HEK293 (cell line): ENCODE results near the gene AJUBA.
A peak's percentile ranks its signal among the peaks of the same experiment; 100 is the strongest.

Experiments
- GLI4 ChIP-seq: fragments of 450-650 bp; formaldehyde crosslinking; IDR thresholded peaks from 2 replicates; pipeline ENCODE4 v1.5.1; 2016; ENCODE audit warnings: missing biosample characterization, missing genetic modification characterization
- GLIS1 ChIP-seq: fragments of 450-650 bp; formaldehyde crosslinking; IDR thresholded peaks from 2 replicates; pipeline ENCODE4 v1.5.1; 2016; ENCODE audit warnings: missing biosample characterization, missing genetic modification characterization
- KLF1 ChIP-seq: fragments of 450-650 bp; formaldehyde crosslinking; IDR thresholded peaks from 2 replicates; pipeline ENCODE4 v1.5.1; 2016; ENCODE audit warnings: missing biosample characterization, missing genetic modification characterization
- KLF7 ChIP-seq: fragments of 450-650 bp; formaldehyde crosslinking; IDR thresholded peaks from 2 replicates; pipeline ENCODE4 v1.5.1; 2016; ENCODE audit warnings: missing biosample characterization, missing genetic modification characterization, borderline replicate concordance
- SCRT2 ChIP-seq: fragments of 450-650 bp; formaldehyde crosslinking; IDR thresholded peaks from 2 replicates; pipeline ENCODE4 v1.5.1; 2016; ENCODE audit warnings: missing biosample characterization, missing genetic modification characterization
- YY2 ChIP-seq: fragments of 450-650 bp; formaldehyde crosslinking; IDR thresholded peaks from 2 replicates; pipeline ENCODE4 v1.5.1; 2016; ENCODE audit warnings: missing biosample characterization, missing genetic modification characterization
- ZBTB17 ChIP-seq: fragments of 450-650 bp; formaldehyde crosslinking; IDR thresholded peaks from 2 replicates; pipeline ENCODE4 v1.5.1; 2016; ENCODE audit warnings: missing biosample characterization, missing genetic modification characterization
- ZBTB49 ChIP-seq: fragments of 450-650 bp; formaldehyde crosslinking; IDR thresholded peaks from 2 replicates; pipeline ENCODE4 v1.5.1; 2016; ENCODE audit warnings: missing biosample characterization, missing genetic modification characterization, low read depth
- ZFP3 ChIP-seq: fragments of 450-650 bp; formaldehyde crosslinking; IDR thresholded peaks from 2 replicates; pipeline ENCODE4 v1.5.1; 2016; ENCODE audit warnings: low read depth, missing biosample characterization, missing genetic modification characterization
- ZFP41 ChIP-seq: fragments of 450-650 bp; formaldehyde crosslinking; IDR thresholded peaks from 2 replicates; pipeline ENCODE4 v1.5.1; 2016; ENCODE audit warnings: missing biosample characterization, missing genetic modification characterization, borderline replicate concordance
- ZNF121 ChIP-seq: fragments of 450-650 bp; formaldehyde crosslinking; IDR thresholded peaks from 2 replicates; pipeline ENCODE4 v1.5.1; 2016; ENCODE audit warnings: missing biosample characterization, missing genetic modification characterization
- ZNF140 ChIP-seq: fragments of 450-650 bp; formaldehyde crosslinking; IDR thresholded peaks from 2 replicates; pipeline ENCODE4 v1.5.1; 2016; ENCODE audit warnings: missing biosample characterization, missing genetic modification characterization
- ZNF146 ChIP-seq: fragments of 450-650 bp; formaldehyde crosslinking; IDR thresholded peaks from 2 replicates; pipeline ENCODE4 v1.5.1; 2016; ENCODE audit warnings: missing biosample characterization, missing genetic modification characterization
- ZNF211 ChIP-seq: fragments of 450-650 bp; formaldehyde crosslinking; IDR thresholded peaks from 2 replicates; pipeline ENCODE4 v1.5.1; 2016; ENCODE audit warnings: low read depth, missing biosample characterization, missing genetic modification characterization
- ZNF292 ChIP-seq: fragments of 450-650 bp; formaldehyde crosslinking; IDR thresholded peaks from 2 replicates; pipeline ENCODE4 v1.5.1; 2016; ENCODE audit warnings: low read depth, missing biosample characterization, missing genetic modification characterization, borderline replicate concordance
- ZNF391 ChIP-seq: fragments of 450-650 bp; formaldehyde crosslinking; IDR thresholded peaks from 2 replicates; pipeline ENCODE4 v1.5.1; 2016; ENCODE audit warnings: low read depth, missing biosample characterization, missing genetic modification characterization, borderline replicate concordance
- ZNF404 ChIP-seq: fragments of 450-650 bp; formaldehyde crosslinking; IDR thresholded peaks from 2 replicates; pipeline ENCODE4 v1.5.1; 2017; ENCODE audit warnings: missing biosample characterization, missing genetic modification characterization
- ZNF488 ChIP-seq: fragments of 450-650 bp; formaldehyde crosslinking; IDR thresholded peaks from 2 replicates; pipeline ENCODE4 v1.5.1; 2016; ENCODE audit warnings: missing biosample characterization, missing genetic modification characterization
- ZNF501 ChIP-seq: fragments of 450-650 bp; formaldehyde crosslinking; IDR thresholded peaks from 2 replicates; pipeline ENCODE4 v1.5.1; 2016; ENCODE audit warnings: missing biosample characterization, missing genetic modification characterization
- ZNF558 ChIP-seq: fragments of 450-650 bp; formaldehyde crosslinking; IDR thresholded peaks from 2 replicates; pipeline ENCODE4 v1.5.1; 2016; ENCODE audit warnings: missing biosample characterization, missing genetic modification characterization
- ZNF561 ChIP-seq: fragments of 450-650 bp; IDR thresholded peaks from 2 replicates; pipeline ENCODE4 v1.5.1; 2018; ENCODE audit warnings: missing biosample characterization, missing genetic modification characterization, borderline replicate concordance
- ZNF571 ChIP-seq: fragments of 450-650 bp; formaldehyde crosslinking; IDR thresholded peaks from 2 replicates; pipeline ENCODE4 v1.5.0; 2017; ENCODE audit warnings: missing biosample characterization, missing genetic modification characterization
- ZNF585B ChIP-seq: fragments of 450-650 bp; formaldehyde crosslinking; IDR thresholded peaks from 2 replicates; pipeline ENCODE4 v1.5.1; 2016; ENCODE audit warnings: missing biosample characterization, missing genetic modification characterization
- ZNF626 ChIP-seq: fragments of 450-650 bp; sonication (Bioruptor Pico); formaldehyde crosslinking; IDR thresholded peaks from 2 replicates; pipeline ENCODE4 v1.5.1; 2018; ENCODE audit warnings: missing biosample characterization, missing genetic modification characterization, inconsistent platforms
- ZNF645 ChIP-seq: fragments of 450-650 bp; formaldehyde crosslinking; IDR thresholded peaks from 2 replicates; pipeline ENCODE4; 2016; ENCODE audit warnings: missing biosample characterization, missing genetic modification characterization
- ZNF664 ChIP-seq: fragments of 450-650 bp; formaldehyde crosslinking; IDR thresholded peaks from 2 replicates; pipeline ENCODE4 v1.5.1; 2016; ENCODE audit warnings: missing biosample characterization, missing genetic modification characterization
- ZNF704 ChIP-seq: fragments of 450-650 bp; formaldehyde crosslinking; IDR thresholded peaks from 2 replicates; pipeline ENCODE4 v1.5.1; 2016; ENCODE audit warnings: missing biosample characterization, missing genetic modification characterization
- ZNF768 ChIP-seq: fragments of 450-650 bp; formaldehyde crosslinking; IDR thresholded peaks from 2 replicates; pipeline ENCODE4 v1.5.1; 2018; ENCODE audit warnings: missing biosample characterization, mild to moderate bottlenecking, missing genetic modification characterization
- ZNF777 ChIP-seq: fragments of 450-650 bp; formaldehyde crosslinking; IDR thresholded peaks from 2 replicates; pipeline ENCODE4 v1.5.1; 2017; ENCODE audit warnings: missing biosample characterization, missing genetic modification characterization, borderline replicate concordance
- ZNF791 ChIP-seq: fragments of 450-650 bp; formaldehyde crosslinking; IDR thresholded peaks from 2 replicates; pipeline ENCODE4 v1.5.1; 2016; ENCODE audit warnings: missing biosample characterization, missing genetic modification characterization
- ZNF792 ChIP-seq: fragments of 450-650 bp; formaldehyde crosslinking; IDR thresholded peaks from 2 replicates; pipeline ENCODE4 v1.5.1; 2016; ENCODE audit warnings: missing biosample characterization, missing genetic modification characterization
- ZNF830 ChIP-seq: fragments of 450-650 bp; IDR thresholded peaks from 2 replicates; pipeline ENCODE4 v1.5.0; 2018; ENCODE audit warnings: missing biosample characterization, missing genetic modification characterization, low read depth, mild to moderate bottlenecking, moderate library complexity
- ZSCAN16 ChIP-seq: fragments of 450-650 bp; formaldehyde crosslinking; IDR thresholded peaks from 2 replicates; pipeline ENCODE4 v1.5.1; 2016; ENCODE audit warnings: missing biosample characterization, missing genetic modification characterization
- ZSCAN18 ChIP-seq: fragments of 450-650 bp; formaldehyde crosslinking; IDR thresholded peaks from 2 replicates; pipeline ENCODE4 v1.5.1; 2016; ENCODE audit warnings: missing biosample characterization, missing genetic modification characterization
- ZXDB ChIP-seq: fragments of 450-650 bp; formaldehyde crosslinking; IDR thresholded peaks from 2 replicates; pipeline ENCODE4 v1.5.1; 2016; ENCODE audit warnings: missing biosample characterization, missing genetic modification characterization

AJUBA gene

GRCh38 chr14:22929104-22929960 lies 53.0 kb downstream of the AJUBA start, which contains the start of gene PRMT5 (continued):
- TF ChIP-seq ZSCAN18 (0 out of 2 replicates have a peak, but pooled peaks have one; percentile 25), ZNF404 (tag by site-specific recombination) (no peak), ZFP41 (tag by site-specific recombination) (no peak), ZNF777 (tag by site-specific recombination) (no peak), ZNF146 (no peak), KLF1 (tag by site-specific recombination) (peak; percentile 28; the same call in 1 of the 2 replicates), GLI4 (no peak), ZNF140 (tag by site-specific recombination) (no peak), ZNF626 (tag by site-specific recombination) (no peak), KLF7 (peak; percentile 85), GLIS1 (tag by site-specific recombination) (peak; percentile 71), ZBTB49 (no peak), ZNF664 (tag by site-specific recombination) (no peak), ZNF391 (tag by site-specific recombination) (peak; percentile 88; the same call in 1 of the 2 replicates), ZNF211 (tag by site-specific recombination) (no peak), YY2 (tag by site-specific recombination) (peak; percentile 96), ZNF571 (tag by site-specific recombination) (no peak), ZNF768 (tag by site-specific recombination) (no peak), ZNF791 (tag by site-specific recombination) (no peak), SCRT2 (tag by site-specific recombination) (no peak), ZNF121 (no peak), ZNF830 (tag by site-specific recombination) (no peak), ZNF558 (tag by site-specific recombination) (peak; percentile 75), ZNF704 (tag by site-specific recombination) (no peak), ZFP3 (no peak), ZNF292 (no peak), ZNF645 (tag by site-specific recombination) (no peak), ZNF561 (tag by site-specific recombination) (peak; percentile 84), ZNF501 (tag by site-specific recombination) (no peak; the same call in none of the 2 replicates), ZSCAN16 (tag by site-specific recombination) (no peak), ZNF488 (no peak), ZNF585B (no peak), ZBTB17 (tag by site-specific recombination) (peak; percentile 91), ZXDB (tag by site-specific recombination) (peak; percentile 61), ZNF792 (tag by site-specific recombination) (no peak)
